ENCODE results near the gene UTP20.
A peak's percentile ranks its signal among the peaks of the same experiment; 100 is the strongest.

The UTP20 gene

DNA sequence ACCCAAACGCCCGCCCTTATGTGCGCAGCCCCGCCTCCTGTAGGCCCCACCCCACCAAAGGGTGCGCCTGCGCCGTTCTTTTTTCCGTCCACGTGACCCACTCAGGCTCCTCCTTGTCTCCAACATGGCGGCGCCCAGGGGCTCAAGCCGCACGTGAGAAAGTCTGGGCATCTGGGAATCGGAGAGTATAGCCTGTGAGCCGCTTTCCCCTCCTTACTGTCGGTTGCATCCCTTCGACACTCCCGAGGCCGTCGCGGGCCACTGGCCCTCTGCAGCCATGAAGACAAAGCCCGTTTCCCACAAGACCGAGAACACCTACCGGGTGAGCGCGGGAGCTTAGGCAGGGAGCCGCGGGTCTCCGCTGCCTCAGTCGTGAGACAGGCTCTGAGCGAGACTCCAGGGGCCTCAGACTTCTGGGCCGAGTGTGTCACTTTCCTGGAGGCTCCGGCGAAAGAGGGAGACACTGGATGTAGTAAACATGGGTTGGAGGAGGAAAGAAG is at the start of gene UTP20:
TSS of gene UTP20 (plus strand) at position 100 of the 500 bp plus-strand sequence. CDS start at position 278, 178 bp downstream.
- Histone ChIP-seq H3K9me3 (ENCODE audit: control insufficient read depth in 2 of 2, low read length in 2 of 2) (no peaks in the 10 kb centered on the region), H3K9ac (ENCODE audit: low read length in 2 of 2) (peak within 1 kb of the TSS; percentile 84 to 90), H3K4me3 (ENCODE audit: low read length in 2 of 2) (peak within 1 kb of the TSS; percentile 100), H3K27me3 (ENCODE audit: control insufficient read depth in 1 of 2, insufficient read depth in 2 of 2, low read length in 2 of 2) (no peaks in the 10 kb centered on the region), H3K36me3 (ENCODE audit: control insufficient read depth in 2 of 2, insufficient read depth in 2 of 2, low read length in 2 of 2) (peaks cover 4 to 9% of the 10 kb centered on the region in 2 donors), H3K27ac (ENCODE audit: low read length) (no peak within 1 kb of the TSS), H3K4me1 (ENCODE audit: control insufficient read depth, insufficient read depth, low read length) (peaks cover 7% of the 10 kb centered on the region)

DNA sequence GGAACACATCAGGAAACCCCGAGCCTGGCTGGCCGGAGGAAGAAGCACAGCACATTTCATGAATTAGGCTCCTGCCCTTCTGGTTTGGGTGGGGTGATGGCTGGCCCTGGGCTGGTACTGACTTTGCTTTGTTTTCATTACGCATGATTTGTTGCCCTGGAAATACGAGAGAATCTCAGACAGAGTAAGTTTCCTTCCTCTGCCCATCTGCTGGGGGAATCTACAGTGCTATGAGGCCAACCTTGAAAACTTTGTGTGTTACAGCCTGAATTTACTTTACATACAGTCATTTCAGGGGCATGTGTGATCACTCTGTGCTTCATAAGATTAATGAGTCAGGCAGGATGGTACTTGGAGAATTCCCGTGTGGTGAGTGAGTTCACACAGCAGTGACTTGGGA is 49.4 kb upstream of the UTP20 start:
- H3K27me3 ChIP-seq (ENCODE audit: control insufficient read depth in 1 of 2, insufficient read depth in 2 of 2, low read length in 2 of 2), result peaks cover 0 to 2% of the 10 kb centered on the region in 2 donors
- H3K9me3 ChIP-seq (ENCODE audit: control insufficient read depth in 2 of 2, low read length in 2 of 2), result no peaks in the 10 kb centered on the region
- H3K4me1 ChIP-seq (ENCODE audit: control insufficient read depth, insufficient read depth, low read length), result no peaks in the 10 kb centered on the region
- H3K27ac ChIP-seq (ENCODE audit: low read length), result no peak overlapping the region
- H3K36me3 ChIP-seq (ENCODE audit: control insufficient read depth in 2 of 2, insufficient read depth in 2 of 2, low read length in 2 of 2), result no peaks in the 10 kb centered on the region
- no peak overlapping the region for H3K9ac ChIP-seq (ENCODE audit: low read length in 2 of 2)
- no peak overlapping the region for H3K4me3 ChIP-seq (ENCODE audit: low read length in 2 of 2)

DNA sequence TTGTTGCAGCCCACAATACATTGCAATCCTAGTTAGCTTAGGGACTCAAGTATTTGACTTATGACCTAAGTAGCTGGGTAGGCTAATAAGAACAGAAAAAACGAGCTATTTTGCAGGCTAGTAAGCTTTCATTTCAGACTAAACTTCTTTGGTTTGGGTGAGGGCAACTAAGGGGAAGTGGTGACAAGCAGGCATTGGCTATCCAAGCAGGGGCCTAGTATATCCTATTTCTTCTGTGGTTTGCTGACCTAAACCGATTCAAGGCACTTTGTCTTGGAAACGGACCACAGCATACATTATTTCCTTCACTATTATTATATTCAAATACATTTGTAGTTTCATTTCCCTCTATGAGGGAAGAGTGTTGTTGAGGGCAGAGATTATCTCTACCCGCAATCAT is 48.3 kb upstream of the UTP20 start:
- H3K27me3 ChIP-seq (ENCODE audit: control insufficient read depth in 1 of 2, insufficient read depth in 2 of 2, low read length in 2 of 2), result peaks cover 0 to 2% of the 10 kb centered on the region in 2 donors
- no peak overlapping the region for H3K4me3 ChIP-seq (ENCODE audit: low read length in 2 of 2)
- H3K36me3 ChIP-seq (ENCODE audit: control insufficient read depth in 2 of 2, insufficient read depth in 2 of 2, low read length in 2 of 2), result no peaks in the 10 kb centered on the region
- H3K9ac ChIP-seq (ENCODE audit: low read length in 2 of 2), result no peak overlapping the region
- no peak overlapping the region for H3K27ac ChIP-seq (ENCODE audit: low read length)
- H3K9me3 ChIP-seq (ENCODE audit: control insufficient read depth in 2 of 2, low read length in 2 of 2), result no peaks in the 10 kb centered on the region
- no peaks in the 10 kb centered on the region for H3K4me1 ChIP-seq (ENCODE audit: control insufficient read depth, insufficient read depth, low read length)

DNA sequence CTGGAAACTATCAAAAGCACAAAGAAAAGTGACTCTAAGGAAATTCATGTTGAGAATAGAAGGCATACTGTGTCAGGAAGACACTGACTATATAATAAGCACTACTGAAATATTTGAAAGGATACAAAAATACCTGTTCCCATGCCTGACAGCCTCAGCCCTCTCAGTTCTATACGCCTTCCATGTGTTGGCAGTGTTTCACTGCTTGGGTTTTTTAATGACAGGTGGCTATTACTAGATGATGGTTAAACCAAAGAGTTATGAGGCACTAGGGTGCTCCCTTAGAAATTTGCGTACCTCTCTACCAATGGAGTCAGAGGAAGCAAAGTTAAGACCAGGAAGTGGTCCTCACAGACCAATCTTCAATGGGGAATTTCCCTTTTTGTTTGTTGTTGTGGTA is 44.2 kb upstream of the UTP20 start:
- H3K4me1 ChIP-seq (ENCODE audit: control insufficient read depth, insufficient read depth, low read length), result no peaks in the 10 kb centered on the region
- no peak overlapping the region for H3K27ac ChIP-seq (ENCODE audit: low read length)
- no peak overlapping the region for H3K9ac ChIP-seq (ENCODE audit: low read length in 2 of 2)
- H3K4me3 ChIP-seq (ENCODE audit: low read length in 2 of 2), result no peak overlapping the region
- no peaks in the 10 kb centered on the region for H3K36me3 ChIP-seq (ENCODE audit: control insufficient read depth in 2 of 2, insufficient read depth in 2 of 2, low read length in 2 of 2)
- no peaks in the 10 kb centered on the region for H3K27me3 ChIP-seq (ENCODE audit: control insufficient read depth in 1 of 2, insufficient read depth in 2 of 2, low read length in 2 of 2)
- no peaks in the 10 kb centered on the region for H3K9me3 ChIP-seq (ENCODE audit: control insufficient read depth in 2 of 2, low read length in 2 of 2)

DNA sequence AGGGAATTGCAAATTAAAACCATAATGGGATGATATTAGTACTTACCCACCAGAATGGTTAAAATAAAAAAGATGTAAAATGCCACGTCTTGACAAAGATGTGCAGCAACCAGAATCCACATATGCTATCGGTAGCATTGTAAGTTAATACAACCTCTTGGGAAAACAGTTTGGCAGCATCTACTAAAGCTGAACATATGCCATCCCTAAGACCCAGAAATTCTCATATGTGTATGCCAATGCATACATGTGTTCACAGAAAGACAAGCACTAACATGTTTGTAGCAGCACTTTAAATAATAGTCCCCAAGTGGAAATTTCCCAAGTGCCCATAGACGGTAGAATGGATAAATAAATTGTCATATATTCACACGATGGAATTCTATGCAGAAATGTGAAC is 41.6 kb upstream of the UTP20 start:
- Histone ChIP-seq H3K9ac (ENCODE audit: low read length in 2 of 2) (no peak overlapping the region), H3K27ac (ENCODE audit: low read length) (no peak overlapping the region), H3K4me3 (ENCODE audit: low read length in 2 of 2) (no peak overlapping the region), H3K36me3 (ENCODE audit: control insufficient read depth in 2 of 2, insufficient read depth in 2 of 2, low read length in 2 of 2) (no peaks in the 10 kb centered on the region), H3K4me1 (ENCODE audit: control insufficient read depth, insufficient read depth, low read length) (no peaks in the 10 kb centered on the region), H3K9me3 (ENCODE audit: control insufficient read depth in 2 of 2, low read length in 2 of 2) (peaks cover 0 to 5% of the 10 kb centered on the region in 2 donors), H3K27me3 (ENCODE audit: control insufficient read depth in 1 of 2, insufficient read depth in 2 of 2, low read length in 2 of 2) (no peaks in the 10 kb centered on the region)

DNA sequence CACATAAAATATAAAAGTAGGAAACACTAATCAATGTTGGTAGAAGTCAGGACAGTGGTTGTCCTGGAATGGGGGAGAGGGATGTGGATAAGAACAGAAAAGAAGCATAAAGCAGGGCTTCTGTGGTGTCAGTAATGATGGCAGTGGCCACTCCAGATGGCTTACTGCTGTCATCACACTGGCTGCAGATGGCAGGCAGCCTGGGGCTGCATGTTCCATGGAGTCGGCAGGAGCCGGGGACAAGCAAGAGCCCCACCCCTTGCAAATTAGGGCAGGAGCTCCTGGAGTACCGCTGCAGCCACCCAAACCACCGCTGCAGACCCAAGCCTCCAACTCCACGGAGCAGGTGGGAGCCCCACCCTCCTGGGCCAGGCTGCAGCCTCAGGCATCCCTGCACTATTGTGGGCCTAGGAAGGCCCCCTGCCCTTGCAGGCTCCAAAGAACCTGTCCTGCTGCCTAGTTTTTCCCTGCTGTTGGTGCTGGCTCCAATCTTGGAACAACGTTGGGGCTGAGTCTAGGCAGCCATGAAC is 41.0 kb upstream of the UTP20 start:
- Histone ChIP-seq H3K9me3 (ENCODE audit: control insufficient read depth in 2 of 2, low read length in 2 of 2) (peaks cover 0 to 5% of the 10 kb centered on the region in 2 donors), H3K27me3 (ENCODE audit: control insufficient read depth in 1 of 2, insufficient read depth in 2 of 2, low read length in 2 of 2) (no peaks in the 10 kb centered on the region), H3K27ac (ENCODE audit: low read length) (no peak overlapping the region), H3K9ac (ENCODE audit: low read length in 2 of 2) (no peak overlapping the region), H3K4me3 (ENCODE audit: low read length in 2 of 2) (no peak overlapping the region), H3K4me1 (ENCODE audit: control insufficient read depth, insufficient read depth, low read length) (no peaks in the 10 kb centered on the region), H3K36me3 (ENCODE audit: control insufficient read depth in 2 of 2, insufficient read depth in 2 of 2, low read length in 2 of 2) (no peaks in the 10 kb centered on the region)

DNA sequence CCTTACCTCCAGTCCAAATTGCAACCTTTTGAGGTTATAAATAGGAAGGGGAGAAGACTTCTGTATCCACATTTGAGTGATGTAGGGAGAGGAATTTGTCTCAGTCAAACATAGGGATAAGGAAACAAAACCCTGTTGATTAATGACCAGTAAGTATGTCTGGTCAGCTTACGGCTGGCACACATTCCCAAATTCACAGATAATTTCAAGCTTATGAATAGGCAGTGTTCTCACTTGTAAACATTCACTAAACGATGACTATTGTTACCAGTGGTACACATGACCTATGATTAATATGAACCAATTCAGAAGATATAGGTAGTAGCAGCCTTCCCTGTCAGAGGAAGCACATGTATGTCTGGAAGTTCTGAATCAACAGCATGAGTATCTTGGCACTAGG is 36.8 kb upstream of the UTP20 start:
- H3K36me3 ChIP-seq (ENCODE audit: control insufficient read depth in 2 of 2, insufficient read depth in 2 of 2, low read length in 2 of 2), result no peaks in the 10 kb centered on the region
- H3K9me3 ChIP-seq (ENCODE audit: control insufficient read depth in 2 of 2, low read length in 2 of 2), result peaks cover 0 to 5% of the 10 kb centered on the region in 2 donors
- H3K27me3 ChIP-seq (ENCODE audit: control insufficient read depth in 1 of 2, insufficient read depth in 2 of 2, low read length in 2 of 2), result no peaks in the 10 kb centered on the region
- no peak overlapping the region for H3K27ac ChIP-seq (ENCODE audit: low read length)
- H3K9ac ChIP-seq (ENCODE audit: low read length in 2 of 2), result no peak overlapping the region
- no peaks in the 10 kb centered on the region for H3K4me1 ChIP-seq (ENCODE audit: control insufficient read depth, insufficient read depth, low read length)
- no peak overlapping the region for H3K4me3 ChIP-seq (ENCODE audit: low read length in 2 of 2)

DNA sequence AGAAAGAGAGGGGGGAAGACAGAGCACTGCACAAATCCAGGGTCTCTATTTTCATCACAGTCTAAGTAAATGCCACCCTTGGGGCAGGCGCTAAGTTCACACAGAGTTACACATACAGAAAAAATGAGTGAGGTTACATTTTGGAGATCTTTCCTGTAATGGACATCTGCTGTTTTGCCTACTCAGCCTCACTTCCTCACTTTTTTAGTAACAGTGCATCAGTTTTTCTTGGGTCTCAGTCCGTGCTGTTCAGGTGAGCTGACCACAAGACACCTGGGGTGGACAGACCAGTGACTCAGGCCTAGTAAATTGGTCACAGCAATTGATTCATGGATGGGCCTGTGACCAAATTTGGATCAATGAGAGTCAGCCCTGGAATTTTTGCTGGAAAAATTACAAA is 36.3 kb upstream of the UTP20 start:
- Histone ChIP-seq H3K4me1 (ENCODE audit: control insufficient read depth, insufficient read depth, low read length) (no peaks in the 10 kb centered on the region), H3K27me3 (ENCODE audit: control insufficient read depth in 1 of 2, insufficient read depth in 2 of 2, low read length in 2 of 2) (no peaks in the 10 kb centered on the region), H3K4me3 (ENCODE audit: low read length in 2 of 2) (no peak overlapping the region), H3K36me3 (ENCODE audit: control insufficient read depth in 2 of 2, insufficient read depth in 2 of 2, low read length in 2 of 2) (no peaks in the 10 kb centered on the region), H3K9ac (ENCODE audit: low read length in 2 of 2) (no peak overlapping the region), H3K27ac (ENCODE audit: low read length) (no peak overlapping the region), H3K9me3 (ENCODE audit: control insufficient read depth in 2 of 2, low read length in 2 of 2) (peaks cover 0 to 5% of the 10 kb centered on the region in 2 donors)

DNA sequence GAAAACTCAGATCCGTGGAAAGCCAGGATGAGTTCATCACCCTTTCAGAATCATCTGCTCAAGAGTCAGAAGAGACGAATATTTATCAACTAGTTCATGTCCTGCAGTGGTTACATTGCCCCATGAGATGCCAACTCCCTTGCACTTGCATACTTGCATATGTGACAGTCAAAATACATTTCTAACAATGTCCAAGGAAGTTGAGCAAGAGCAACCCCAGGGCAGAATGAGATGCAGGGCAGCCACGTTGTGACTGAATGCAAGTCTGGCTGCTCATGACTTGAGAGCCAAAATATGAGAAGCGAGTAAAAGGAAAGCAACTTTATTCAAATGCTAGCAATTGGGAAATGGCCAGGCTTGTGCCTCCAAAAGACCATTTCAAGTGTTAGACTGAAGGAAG is 23.6 kb upstream of the UTP20 start:
- no peaks in the 10 kb centered on the region for H3K36me3 ChIP-seq (ENCODE audit: control insufficient read depth in 2 of 2, insufficient read depth in 2 of 2, low read length in 2 of 2)
- H3K27ac ChIP-seq (ENCODE audit: low read length), result no peak overlapping the region
- H3K9ac ChIP-seq (ENCODE audit: low read length in 2 of 2), result no peak overlapping the region
- no peaks in the 10 kb centered on the region for H3K9me3 ChIP-seq (ENCODE audit: control insufficient read depth in 2 of 2, low read length in 2 of 2)
- H3K4me3 ChIP-seq (ENCODE audit: low read length in 2 of 2), result no peak overlapping the region
- H3K27me3 ChIP-seq (ENCODE audit: control insufficient read depth in 1 of 2, insufficient read depth in 2 of 2, low read length in 2 of 2), result no peaks in the 10 kb centered on the region
- no peaks in the 10 kb centered on the region for H3K4me1 ChIP-seq (ENCODE audit: control insufficient read depth, insufficient read depth, low read length)

DNA sequence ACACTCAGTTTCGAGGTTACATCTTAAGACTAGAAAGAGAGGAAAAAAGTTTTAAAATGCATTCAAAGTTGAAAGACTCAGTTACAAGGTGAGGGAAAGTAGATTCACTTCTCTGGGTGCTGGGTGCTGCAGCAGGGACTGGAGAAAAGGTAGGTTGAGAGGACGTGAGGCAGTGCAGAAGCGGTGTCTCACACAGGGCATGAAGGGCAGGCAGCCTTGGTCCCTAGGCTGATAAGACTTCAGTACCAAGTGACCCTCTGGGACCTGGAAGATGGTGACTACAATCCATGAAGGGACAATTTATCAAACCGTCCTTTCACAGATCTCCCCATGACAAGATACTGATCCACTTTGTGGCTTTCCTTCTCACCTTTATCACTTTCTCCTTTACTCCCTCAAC is 22.5 kb upstream of the UTP20 start:
- Histone ChIP-seq H3K27ac (ENCODE audit: low read length) (no peak overlapping the region), H3K4me3 (ENCODE audit: low read length in 2 of 2) (no peak overlapping the region), H3K9me3 (ENCODE audit: control insufficient read depth in 2 of 2, low read length in 2 of 2) (no peaks in the 10 kb centered on the region), H3K9ac (ENCODE audit: low read length in 2 of 2) (no peak overlapping the region), H3K27me3 (ENCODE audit: control insufficient read depth in 1 of 2, insufficient read depth in 2 of 2, low read length in 2 of 2) (no peaks in the 10 kb centered on the region), H3K36me3 (ENCODE audit: control insufficient read depth in 2 of 2, insufficient read depth in 2 of 2, low read length in 2 of 2) (no peaks in the 10 kb centered on the region), H3K4me1 (ENCODE audit: control insufficient read depth, insufficient read depth, low read length) (no peaks in the 10 kb centered on the region)

DNA sequence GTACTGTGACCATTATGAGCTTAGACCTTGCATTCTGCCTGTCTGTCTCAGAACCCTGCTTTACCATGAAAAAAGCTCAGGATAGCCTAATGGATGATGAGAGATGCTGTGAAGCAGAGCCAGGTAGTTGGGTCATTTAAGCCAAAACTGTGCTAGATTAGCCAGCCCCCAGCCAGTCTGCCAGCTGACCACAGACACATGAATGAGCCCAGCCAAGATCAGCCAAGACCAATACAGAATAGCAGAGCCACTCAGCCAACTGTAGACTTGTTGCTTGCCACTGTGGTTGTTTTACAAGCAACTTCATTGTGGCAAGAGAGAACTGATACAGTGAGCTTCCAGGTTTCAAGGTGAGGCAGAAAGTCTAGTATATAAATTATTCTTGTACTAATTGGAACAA is 12.8 kb upstream of the UTP20 start:
- Histone ChIP-seq H3K4me1 (ENCODE audit: control insufficient read depth, insufficient read depth, low read length) (no peaks in the 10 kb centered on the region), H3K36me3 (ENCODE audit: control insufficient read depth in 2 of 2, insufficient read depth in 2 of 2, low read length in 2 of 2) (no peaks in the 10 kb centered on the region), H3K9me3 (ENCODE audit: control insufficient read depth in 2 of 2, low read length in 2 of 2) (peaks cover 0 to 2% of the 10 kb centered on the region in 2 donors), H3K9ac (ENCODE audit: low read length in 2 of 2) (no peak overlapping the region), H3K27ac (ENCODE audit: low read length) (no peak overlapping the region), H3K4me3 (ENCODE audit: low read length in 2 of 2) (no peak overlapping the region), H3K27me3 (ENCODE audit: control insufficient read depth in 1 of 2, insufficient read depth in 2 of 2, low read length in 2 of 2) (peaks cover 0 to 6% of the 10 kb centered on the region in 2 donors)

Measured in stomach smooth muscle (tissue), 2 donors.